HEK293 (cell line): ENCODE results near the gene MARCO.

ENCODE experiments used
- ATF2 ChIP-seq: fragments of 450-650 bp; formaldehyde crosslinking; IDR thresholded peaks from 2 replicates; pipeline ENCODE4 v1.5.1; 2016; ENCODE audit warnings: missing biosample characterization, missing genetic modification characterization, low read depth
- CTCF ChIP-seq: fragments of 450-650 bp; formaldehyde crosslinking; IDR thresholded peaks from 2 replicates; pipeline ENCODE4 v1.5.1; 2016; ENCODE audit warnings: missing biosample characterization, missing genetic modification characterization
- FEZF1 ChIP-seq: fragments of 450-650 bp; formaldehyde crosslinking; IDR thresholded peaks from 2 replicates; pipeline ENCODE4 v1.5.1; 2016; ENCODE audit warnings: missing biosample characterization, missing genetic modification characterization
- MYNN ChIP-seq: fragments of 450-650 bp; formaldehyde crosslinking; IDR thresholded peaks from 2 replicates; pipeline ENCODE4 v1.5.1; 2016; ENCODE audit warnings: missing biosample characterization, missing genetic modification characterization, borderline replicate concordance
- TCF7L2 ChIP-seq: IDR thresholded peaks from 2 replicates; pipeline ENCODE4 v1.6.1; 2011; ENCODE audit warnings: low read depth, mild to moderate bottlenecking, inconsistent platforms, low read length, moderate library complexity, borderline replicate concordance
- ZBTB17 ChIP-seq: fragments of 450-650 bp; formaldehyde crosslinking; IDR thresholded peaks from 2 replicates; pipeline ENCODE4 v1.5.1; 2016; ENCODE audit warnings: missing biosample characterization, missing genetic modification characterization
- ZNF138 ChIP-seq: fragments of 450-650 bp; formaldehyde crosslinking; IDR thresholded peaks from 2 replicates; pipeline ENCODE4 v1.5.1; 2016; ENCODE audit warnings: missing biosample characterization, missing genetic modification characterization, borderline replicate concordance
- ZNF23 ChIP-seq: fragments of 450-650 bp; formaldehyde crosslinking; IDR thresholded peaks from 2 replicates; pipeline ENCODE4 v1.5.1; 2016; ENCODE audit warnings: missing biosample characterization, missing genetic modification characterization, borderline replicate concordance
- ZNF549 ChIP-seq: fragments of 450-650 bp; IDR thresholded peaks from 2 replicates; pipeline ENCODE4 v1.5.1; 2018; ENCODE audit warnings: missing biosample characterization, missing genetic modification characterization, mild to moderate bottlenecking, inconsistent platforms, moderate library complexity
- ZNF792 ChIP-seq: fragments of 450-650 bp; formaldehyde crosslinking; IDR thresholded peaks from 2 replicates; pipeline ENCODE4 v1.5.1; 2016; ENCODE audit warnings: missing biosample characterization, missing genetic modification characterization
- TF ChIP-seq, protein P1 (sequence below): fragments of 450-650 bp; formaldehyde crosslinking; IDR thresholded peaks from 2 replicates; pipeline ENCODE4 v1.5.1; 2016; ENCODE audit warnings: missing biosample characterization, missing genetic modification characterization

- TF ChIP-seq ZNF549 (tag by site-specific recombination) (no peak), TCF7L2 (no peak), FEZF1 (no peak), CTCF (tag by site-specific recombination) (no peak), ZNF792 (tag by site-specific recombination) (no peak), ATF2 (no peak), MYNN (tag by site-specific recombination) (no peak), ZNF138 (tag by site-specific recombination) (no peak), ZBTB17 (tag by site-specific recombination) (no peak), ZNF23 (tag by site-specific recombination) (no peak)
- TF ChIP-seq, protein P1, sequence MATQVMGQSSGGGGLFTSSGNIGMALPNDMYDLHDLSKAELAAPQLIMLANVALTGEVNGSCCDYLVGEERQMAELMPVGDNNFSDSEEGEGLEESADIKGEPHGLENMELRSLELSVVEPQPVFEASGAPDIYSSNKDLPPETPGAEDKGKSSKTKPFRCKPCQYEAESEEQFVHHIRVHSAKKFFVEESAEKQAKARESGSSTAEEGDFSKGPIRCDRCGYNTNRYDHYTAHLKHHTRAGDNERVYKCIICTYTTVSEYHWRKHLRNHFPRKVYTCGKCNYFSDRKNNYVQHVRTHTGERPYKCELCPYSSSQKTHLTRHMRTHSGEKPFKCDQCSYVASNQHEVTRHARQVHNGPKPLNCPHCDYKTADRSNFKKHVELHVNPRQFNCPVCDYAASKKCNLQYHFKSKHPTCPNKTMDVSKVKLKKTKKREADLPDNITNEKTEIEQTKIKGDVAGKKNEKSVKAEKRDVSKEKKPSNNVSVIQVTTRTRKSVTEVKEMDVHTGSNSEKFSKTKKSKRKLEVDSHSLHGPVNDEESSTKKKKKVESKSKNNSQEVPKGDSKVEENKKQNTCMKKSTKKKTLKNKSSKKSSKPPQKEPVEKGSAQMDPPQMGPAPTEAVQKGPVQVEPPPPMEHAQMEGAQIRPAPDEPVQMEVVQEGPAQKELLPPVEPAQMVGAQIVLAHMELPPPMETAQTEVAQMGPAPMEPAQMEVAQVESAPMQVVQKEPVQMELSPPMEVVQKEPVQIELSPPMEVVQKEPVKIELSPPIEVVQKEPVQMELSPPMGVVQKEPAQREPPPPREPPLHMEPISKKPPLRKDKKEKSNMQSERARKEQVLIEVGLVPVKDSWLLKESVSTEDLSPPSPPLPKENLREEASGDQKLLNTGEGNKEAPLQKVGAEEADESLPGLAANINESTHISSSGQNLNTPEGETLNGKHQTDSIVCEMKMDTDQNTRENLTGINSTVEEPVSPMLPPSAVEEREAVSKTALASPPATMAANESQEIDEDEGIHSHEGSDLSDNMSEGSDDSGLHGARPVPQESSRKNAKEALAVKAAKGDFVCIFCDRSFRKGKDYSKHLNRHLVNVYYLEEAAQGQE: no peak
Measured at GRCh38 chr2:119040730-119041129, 98.7 kb downstream of the MARCO start.
